ENCODE data around the gene CLK2.

- TF ChIP-seq POLR2AphosphoS5 (IDR thresholded peaks at IDR 0.05) (no peak), CTCF (IDR thresholded peaks at IDR 0.05) (no peak), POLR2A (IDR thresholded peaks at IDR 0.05) (no peak)
Measured at GRCh38 chr1:155300553-155301329, 27.4 kb upstream of the CLK2 start.
